Large intestine (tissue), 3 donors: ENCODE measurements around the gene MELK. TPM values are rescaled to one million over a fixed set of nuclear protein-coding genes. Genes with fewer than 3 reads are reported as not detected.

Experiments
- DNase-seq, 2 donors: peaks; one replicate each; pipeline versions ENCODE4 v3.0.0 to v3.0.0-alpha.2; 2013
- H3K27ac ChIP-seq: one replicate; pipeline ENCODE4 v1.5.1; 2013; ENCODE audit warnings: low read length
- H3K27me3 ChIP-seq: 2 replicates; pipeline ENCODE4 v1.6.1; 2013; ENCODE audit warnings: low read length; ENCODE audit not compliant: control insufficient read depth, insufficient read depth
- H3K36me3 ChIP-seq: 2 replicates; pipeline ENCODE4 v1.6.1; 2013; ENCODE audit warnings: low read length; ENCODE audit not compliant: control insufficient read depth, insufficient read depth
- H3K4me1 ChIP-seq: one replicate; pipeline ENCODE4 v1.6.1; 2013; ENCODE audit warnings: low read length; ENCODE audit not compliant: control insufficient read depth, insufficient read depth
- H3K4me3 ChIP-seq: one replicate; pipeline ENCODE4 v1.5.1; 2013; ENCODE audit warnings: low read length
- H3K9me3 ChIP-seq: one replicate; pipeline ENCODE4 v1.6.1; 2013; ENCODE audit warnings: mild to moderate bottlenecking, low read depth, low read length, moderate library complexity; ENCODE audit not compliant: control insufficient read depth
- WGBS: methylation state at CpG from one replicate; pipeline ENCODE4 v1.1.5; 2013; ENCODE audit warnings: low lambda C conversion rate; ENCODE audit not compliant: insufficient coverage; 5-methylcytosine and 5-hydroxymethylcytosine counted together
- polyA plus RNA-seq: library from polyadenylated mRNA; unstranded; fragments of 120-200 nt; gene quantifications from one replicate; pipeline ENCODE4 v1.2.1, GENCODE V29; 2013

The MELK gene
- polyA plus RNA-seq, 1 donor: 8.6 TPM

- WGBS: no CpG with 5 or more reads among the region's 3 CpGs
These were observed 126.3 kb downstream of the MELK start for GRCh38 chr9:36698984-36699383.

GRCh38 chr9:36704148-36704547 is 131.5 kb downstream of the MELK start:
- H3K4me1 ChIP-seq: no peaks in the 10 kb centered on the region
- no peaks in the 10 kb centered on the region for H3K36me3 ChIP-seq
- DNase-seq: no peak
- H3K27me3 ChIP-seq: peaks cover 2% of the 10 kb centered on the region
- no peak overlapping the region for H3K27ac ChIP-seq
- no peaks in the 10 kb centered on the region for H3K9me3 ChIP-seq
- H3K4me3 ChIP-seq: no peak overlapping the region

More at GRCh38 chr9:36698984-36699383, 126.3 kb downstream of the MELK start:
- no peak overlapping the region for H3K4me3 ChIP-seq
- H3K36me3 ChIP-seq: no peaks in the 10 kb centered on the region
- DNase-seq: no peak
- H3K27me3 ChIP-seq: peaks cover 2% of the 10 kb centered on the region
- no peaks in the 10 kb centered on the region for H3K9me3 ChIP-seq
- H3K27ac ChIP-seq: no peak overlapping the region
- no peaks in the 10 kb centered on the region for H3K4me1 ChIP-seq

GRCh38 chr9:36713515-36714490 is 141.1 kb downstream of the MELK start:
- no peak for DNase-seq
- peaks cover 3% of the 10 kb centered on the region for H3K27me3 ChIP-seq
- H3K9me3 ChIP-seq: no peaks in the 10 kb centered on the region
- H3K27ac ChIP-seq: no peak overlapping the region
- H3K36me3 ChIP-seq: no peaks in the 10 kb centered on the region
- WGBS: 80% methylated on average over 1 of the region's 29 CpGs
- no peaks in the 10 kb centered on the region for H3K4me1 ChIP-seq
- H3K4me3 ChIP-seq: no peak overlapping the region

DNA sequence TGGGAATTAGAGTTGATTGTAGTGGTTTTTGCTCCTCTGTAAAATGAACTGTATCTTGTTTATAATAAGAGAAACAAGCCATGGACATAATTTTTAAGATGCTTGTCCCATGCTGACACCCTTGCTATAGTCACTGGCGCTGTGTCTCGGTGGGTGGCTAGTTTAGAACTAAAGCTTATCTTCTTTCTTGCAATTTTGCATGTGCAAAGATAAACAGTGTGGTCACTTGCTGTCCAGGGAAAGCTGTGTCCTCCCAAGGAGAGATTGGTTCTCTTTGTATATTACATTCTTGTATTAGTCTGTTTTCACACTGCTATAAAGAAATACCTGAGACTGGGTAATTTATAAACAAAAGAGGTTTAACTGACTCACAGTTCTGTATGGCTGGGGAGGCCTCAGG is 143.8 kb downstream of the MELK start:
- Histone ChIP-seq H3K27me3 (peaks cover 3% of the 10 kb centered on the region), H3K36me3 (no peaks in the 10 kb centered on the region), H3K27ac (no peak overlapping the region), H3K9me3 (no peaks in the 10 kb centered on the region), H3K4me1 (no peaks in the 10 kb centered on the region), H3K4me3 (no peak overlapping the region)
- no peak for DNase-seq
- WGBS: no CpG with 5 or more reads among the region's 2 CpGs

- Histone ChIP-seq H3K9me3 (no peaks in the 10 kb centered on the region), H3K27ac (no peak overlapping the region), H3K27me3 (peaks cover 3% of the 10 kb centered on the region), H3K36me3 (no peaks in the 10 kb centered on the region), H3K4me1 (no peaks in the 10 kb centered on the region), H3K4me3 (no peak overlapping the region)
- WGBS: no CpG with 5 or more reads among the region's 3 CpGs
- no peak for DNase-seq
These were observed 144.6 kb downstream of the MELK start for GRCh38 chr9:36717276-36717675.

DNA sequence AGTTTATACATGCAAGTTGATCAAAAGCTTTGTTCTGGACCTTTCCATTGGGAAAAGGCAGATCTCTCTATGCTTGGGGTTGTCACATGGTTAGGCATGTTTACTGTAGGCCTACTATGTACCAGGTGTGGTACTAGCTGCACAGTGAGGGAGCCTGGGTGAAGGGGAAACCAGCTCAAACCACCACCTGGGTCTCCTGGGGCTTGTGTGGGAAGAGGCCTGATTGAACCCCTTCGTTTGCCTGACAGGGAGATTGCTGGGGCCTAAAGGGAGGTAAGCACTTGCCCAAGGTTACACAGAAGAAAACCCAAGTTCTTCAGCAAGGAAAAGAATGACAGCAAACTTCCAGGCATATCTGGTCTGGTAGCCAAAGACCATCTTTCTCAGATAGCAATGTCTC is 145.9 kb downstream of the MELK start:
- H3K27ac ChIP-seq: no peak overlapping the region
- no CpG with 5 or more reads among the region's 1 CpG for WGBS
- no peaks in the 10 kb centered on the region for H3K36me3 ChIP-seq
- no peak for DNase-seq
- H3K4me1 ChIP-seq: no peaks in the 10 kb centered on the region
- no peaks in the 10 kb centered on the region for H3K9me3 ChIP-seq
- peaks cover 3% of the 10 kb centered on the region for H3K27me3 ChIP-seq
- no peak overlapping the region for H3K4me3 ChIP-seq

DNA sequence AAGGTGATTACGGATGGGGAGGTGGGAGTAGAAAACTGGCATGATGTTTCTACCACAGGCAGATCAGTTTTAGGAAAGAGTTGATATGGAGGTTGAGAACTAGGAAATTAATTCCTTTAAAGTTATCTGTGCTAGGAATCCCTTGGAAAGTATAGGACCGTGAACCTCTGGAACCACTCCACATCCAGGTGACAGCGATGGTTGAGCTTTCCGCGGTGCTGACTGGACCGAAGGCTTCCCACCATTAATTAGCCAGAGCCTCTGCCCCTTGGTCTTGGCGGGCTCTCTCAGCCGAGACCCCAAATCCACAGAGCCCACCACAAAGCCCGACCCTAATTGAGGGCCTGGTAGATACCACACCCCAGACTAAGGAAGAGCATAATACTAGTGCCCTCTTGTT is 147.3 kb downstream of the MELK start:
- 78% methylated on average over 2 of the region's 9 CpGs for WGBS
- no peak overlapping the region for H3K27ac ChIP-seq
- no peak for DNase-seq
- H3K4me1 ChIP-seq: no peaks in the 10 kb centered on the region
- peaks cover 3% of the 10 kb centered on the region for H3K27me3 ChIP-seq
- no peaks in the 10 kb centered on the region for H3K9me3 ChIP-seq
- H3K36me3 ChIP-seq: no peaks in the 10 kb centered on the region
- H3K4me3 ChIP-seq: no peak overlapping the region

DNA sequence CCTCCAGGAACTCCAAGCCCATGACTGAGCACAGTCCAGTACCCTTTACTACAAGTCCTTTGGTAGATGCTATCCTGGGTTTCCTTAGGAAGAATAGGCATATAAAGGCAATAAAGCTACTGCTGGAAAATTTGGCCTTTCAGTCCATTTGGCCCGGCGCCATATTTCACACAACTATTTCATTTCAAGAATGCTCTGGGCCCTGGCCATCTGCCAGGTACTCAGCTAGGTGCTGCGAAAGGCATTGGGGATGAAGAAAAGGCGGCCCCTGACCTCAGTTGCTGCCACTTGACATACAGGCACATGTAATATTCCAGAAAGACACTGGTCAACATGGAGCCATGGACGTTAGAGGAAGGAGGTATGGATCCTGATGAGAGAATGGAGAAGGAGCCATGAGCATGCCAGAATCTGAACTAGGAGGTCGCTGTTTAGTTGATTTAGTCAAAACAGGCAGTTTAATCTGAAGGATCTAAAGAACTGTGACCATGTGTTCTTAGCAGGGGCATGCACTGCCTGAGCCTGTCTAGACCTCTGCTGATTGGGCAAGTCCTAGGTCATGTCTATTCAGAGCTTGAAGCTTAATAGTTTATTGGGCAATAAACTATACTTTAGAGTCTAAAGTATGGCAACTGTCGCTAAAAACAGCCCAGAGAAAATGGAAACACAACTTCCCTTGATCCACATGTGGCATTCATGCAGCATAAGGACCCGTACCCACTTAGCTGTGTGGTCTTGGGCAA is 149.3 kb downstream of the MELK start:
- no peak overlapping the region for H3K4me3 ChIP-seq
- no peaks in the 10 kb centered on the region for H3K9me3 ChIP-seq
- WGBS: no CpG with 5 or more reads among the region's 8 CpGs
- no peak for DNase-seq
- no peaks in the 10 kb centered on the region for H3K4me1 ChIP-seq
- no peaks in the 10 kb centered on the region for H3K36me3 ChIP-seq
- no peak overlapping the region for H3K27ac ChIP-seq
- peaks cover 2% of the 10 kb centered on the region for H3K27me3 ChIP-seq

GRCh38 chr9:36725777-36726356 is 153.2 kb downstream of the MELK start:
- no peak overlapping the region for H3K4me3 ChIP-seq
- no peaks in the 10 kb centered on the region for H3K4me1 ChIP-seq
- no peaks in the 10 kb centered on the region for H3K36me3 ChIP-seq
- no peak overlapping the region for H3K27ac ChIP-seq
- no peak for DNase-seq
- no peaks in the 10 kb centered on the region for H3K27me3 ChIP-seq
- no peaks in the 10 kb centered on the region for H3K9me3 ChIP-seq
- 0% methylated on average over 1 of the region's 3 CpGs for WGBS
